SK-N-SH (cell line): ENCODE data around the gene THPO. TPM values are rescaled to one million over a fixed set of nuclear protein-coding genes. Genes with fewer than 3 reads are reported as not detected.

Source experiments
- CTCF ChIA-PET: fragments of 300-600, 350-600 bp; formaldehyde crosslinking; extraction: SDS; loops from one replicate; lab custom pipeline; 2021; lab: Yijun Ruan, JAX
- POLR2A ChIA-PET: fragments of 350-600 bp; sonication (Branson Sonifier 250); formaldehyde crosslinking; extraction: SDS; loops from one replicate; lab custom pipeline; 2020; ENCODE audit warnings: antibody characterized with exemption, inconsistent platforms; lab: Yijun Ruan, JAX
- DNase-seq: peaks from one replicate; pipeline ENCODE4 v3.0.0; 2012
- H2AFZ ChIP-seq: fragments of 200-600 bp; sonication (generic); 2 replicates; pipeline ENCODE4 v1.8.1; 2016; ENCODE audit warnings: antibody characterized with exemption, mild to moderate bottlenecking, low read depth
- H3F3A ChIP-seq: fragments of 200-600 bp; sonication (generic); replicated peaks from 2 replicates; pipeline ENCODE3; 2016; ENCODE audit warnings: antibody characterized with exemption, mild to moderate bottlenecking; ENCODE audit not compliant: insufficient read depth
- H3K27ac ChIP-seq, 2 experiments: fragments of 200-500 bp in 1 of 2; fragments of 200-600 bp in 1 of 2; sonication (Bioruptor generic) in 1 of 2; sonication (generic), shearing (Covaris generic) in 1 of 2; 2 replicates each; pipeline versions ENCODE4 v1.5.1 to v1.6.1; 2014 to 2016; ENCODE audit warnings: low read depth in 2 of 2, inconsistent platforms in 1 of 2, low read length in 1 of 2, mild to moderate bottlenecking in 1 of 2, mixed read lengths in 1 of 2
- H3K27me3 ChIP-seq: fragments of 200-600 bp; sonication (generic), shearing (Covaris generic); 2 replicates; pipeline ENCODE4 v1.6.1; 2016; ENCODE audit warnings: mixed run types; ENCODE audit not compliant: insufficient read depth
- H3K36me3 ChIP-seq, 2 experiments: fragments of 200-500 bp in 1 of 2; fragments of 200-600 bp in 1 of 2; sonication (Bioruptor generic) in 1 of 2; sonication (generic) in 1 of 2; replicated peaks in 1 of 2; 2 replicates each; pipeline versions ENCODE3 to v1.5.1; 2014 to 2016; ENCODE audit warnings: low read length in 1 of 2, mild to moderate bottlenecking in 1 of 2; ENCODE audit not compliant: insufficient read depth in 2 of 2, control insufficient read depth in 1 of 2
- H3K4me1 ChIP-seq, 2 experiments: fragments of 200-500 bp in 1 of 2; fragments of 200-600 bp in 1 of 2; sonication (Bioruptor generic) in 1 of 2; sonication (generic), shearing (Covaris generic) in 1 of 2; 2 replicates each; pipeline versions ENCODE4 v1.5.1 to v1.6.1; 2014 to 2016; ENCODE audit warnings: low read depth in 1 of 2, low read length in 1 of 2, mixed run types in 1 of 2; ENCODE audit not compliant: insufficient read depth in 2 of 2, control insufficient read depth in 1 of 2
- H3K4me2 ChIP-seq: fragments of 200-600 bp; sonication (generic), shearing (Covaris generic); 2 replicates; pipeline ENCODE4 v1.6.1; 2017; ENCODE audit warnings: mixed run types
- H3K4me3 ChIP-seq, 2 experiments: fragments of 200-500 bp in 1 of 2; fragments of 200-600 bp in 1 of 2; sonication (Bioruptor generic) in 1 of 2; sonication (generic), shearing (Covaris generic) in 1 of 2; 2 replicates each; pipeline versions ENCODE4 v1.5.1 to v1.8.1; 2014 to 2016; ENCODE audit warnings: low read depth in 2 of 2, inconsistent platforms in 1 of 2, low read length in 1 of 2, mild to moderate bottlenecking in 1 of 2, mixed read lengths in 1 of 2, moderate library complexity in 1 of 2
- H3K79me2 ChIP-seq: fragments of 200-600 bp; sonication (generic); 2 replicates; pipeline ENCODE4 v1.8.1; 2017; ENCODE audit warnings: mild to moderate bottlenecking; ENCODE audit not compliant: insufficient read depth
- H3K9ac ChIP-seq: fragments of 200-600 bp; sonication (generic); 2 replicates; pipeline ENCODE4 v1.6.1; 2017; ENCODE audit warnings: mixed run types
- H3K9me2 ChIP-seq: fragments of 200-600 bp; sonication (generic); 2 replicates; pipeline ENCODE4 v1.6.1; 2017; ENCODE audit warnings: mixed run types
- H3K9me3 ChIP-seq: fragments of 200-600 bp; sonication (generic); 2 replicates; pipeline ENCODE4 v1.6.1; 2017; ENCODE audit warnings: mixed run types, mild to moderate bottlenecking, moderate library complexity
- H4K20me1 ChIP-seq: fragments of 200-600 bp; sonication (generic); 2 replicates; pipeline ENCODE4 v1.6.1; 2017; ENCODE audit warnings: mild to moderate bottlenecking, mixed run types; ENCODE audit not compliant: insufficient read depth
- CTCF ChIP-seq: fragments of 200-600 bp; sonication (generic); IDR thresholded peaks from 2 replicates; pipeline ENCODE4 v1.6.1; 2017; ENCODE audit warnings: antibody characterized with exemption, mild to moderate bottlenecking, moderate library complexity
- EP300 ChIP-seq, 2 experiments: IDR thresholded peaks; 2 replicates each; pipeline versions ENCODE4 v1.4.0 to v1.6.1; 2012; ENCODE audit warnings: borderline replicate concordance in 1 of 2, low read depth in 1 of 2, low read length in 1 of 2
- EZH2phosphoT487 ChIP-seq: fragments of 200-600 bp; sonication (generic); IDR thresholded peaks from 2 replicates; pipeline ENCODE4 v1.6.1; 2017; ENCODE audit warnings: low read depth, mixed run types, mild to moderate bottlenecking, antibody characterized with exemption, moderate library complexity, borderline replicate concordance
- FOSL2 ChIP-seq: IDR thresholded peaks from 2 replicates; pipeline ENCODE4 v1.4.0; 2012; ENCODE audit warnings: low read depth, mild to moderate bottlenecking, moderate library complexity, borderline replicate concordance
- FOXM1 ChIP-seq: IDR thresholded peaks from 2 replicates; pipeline ENCODE4 v1.4.0; 2012; ENCODE audit warnings: low read depth, mild to moderate bottlenecking
- GABPA ChIP-seq: IDR thresholded peaks from 2 replicates; pipeline ENCODE4 v1.4.0; 2012; ENCODE audit warnings: low read depth, mild to moderate bottlenecking
- GATA2 ChIP-seq: sonication (generic); formaldehyde crosslinking; IDR thresholded peaks from 2 replicates; pipeline ENCODE4 v1.5.0; 2020; ENCODE audit warnings: mild to moderate bottlenecking, missing genetic modification reagents
- IRF3 ChIP-seq: fragments of 150-350 bp; IDR thresholded peaks from 2 replicates; pipeline ENCODE4 v1.6.1; 2016; ENCODE audit warnings: mild to moderate bottlenecking, low read depth, low read length
- JUND ChIP-seq: IDR thresholded peaks from 2 replicates; pipeline ENCODE4 v1.4.0; 2012
- MAX ChIP-seq: IDR thresholded peaks from 2 replicates; pipeline ENCODE4 v1.4.0; 2012; ENCODE audit warnings: low read depth
- MXI1 ChIP-seq: IDR thresholded peaks from 2 replicates; pipeline ENCODE4 v1.6.1; 2012; ENCODE audit warnings: mild to moderate bottlenecking, low read depth, low read length, improper control_type of control experiment
- NFIC ChIP-seq: IDR thresholded peaks from 2 replicates; pipeline ENCODE4 v1.4.0; 2012; ENCODE audit warnings: borderline replicate concordance
- NRF1 ChIP-seq: IDR thresholded peaks from 2 replicates; pipeline ENCODE4 v1.6.1; 2012; ENCODE audit warnings: low read depth, mild to moderate bottlenecking, low read length
- POLR2AphosphoS5 ChIP-seq: IDR thresholded peaks from 2 replicates; pipeline ENCODE4 v1.6.1; 2012; ENCODE audit warnings: low read depth, low read length
- RCOR1 ChIP-seq: fragments of 150-350 bp; IDR thresholded peaks from 2 replicates; pipeline ENCODE4 v1.6.1; 2017; ENCODE audit warnings: antibody characterized with exemption, low read length
- RFX5 ChIP-seq: IDR thresholded peaks from 2 replicates; pipeline ENCODE4 v1.6.1; 2012; ENCODE audit warnings: mild to moderate bottlenecking, improper control_type of control experiment, low read length
- RXRA ChIP-seq: IDR thresholded peaks from 2 replicates; pipeline ENCODE4 v1.4.0; 2012; ENCODE audit warnings: low read depth, mild to moderate bottlenecking, borderline replicate concordance
- SIN3A ChIP-seq: IDR thresholded peaks from 2 replicates; pipeline ENCODE4 v1.6.1; 2012; ENCODE audit warnings: low read depth, mild to moderate bottlenecking, low read length, moderate library complexity, borderline replicate concordance
- SMC3 ChIP-seq: IDR thresholded peaks from 2 replicates; pipeline ENCODE4 v1.6.1; 2012; ENCODE audit warnings: low read depth, low read length, improper control_type of control experiment
- TAF1 ChIP-seq: IDR thresholded peaks from 2 replicates; pipeline ENCODE4 v1.6.1; 2012; ENCODE audit warnings: low read depth, mild to moderate bottlenecking, low read length, moderate library complexity, borderline replicate concordance
- USF1 ChIP-seq: IDR thresholded peaks from 2 replicates; pipeline ENCODE4 v1.4.0; 2012; ENCODE audit warnings: low read depth, borderline replicate concordance
- USF2 ChIP-seq: fragments of 150-350 bp; IDR thresholded peaks from 2 replicates; pipeline ENCODE4 v1.6.1; 2017; ENCODE audit warnings: antibody characterized with exemption, low read length, low read depth, borderline replicate concordance
- YY1 ChIP-seq: IDR thresholded peaks from 2 replicates; pipeline ENCODE4 v1.4.0; 2012; ENCODE audit warnings: low read depth, mild to moderate bottlenecking
- WGBS: methylation state at CpG from one replicate; pipeline ENCODE4 v1.1.6; 2017; ENCODE audit warnings: low lambda C conversion rate; 5-methylcytosine and 5-hydroxymethylcytosine counted together
- polyA plus RNA-seq, 3 experiments: library from polyadenylated mRNA; depleted of rRNA; stranded (reverse); fragments of >200 nt; gene quantifications; 2 replicates each; pipeline ENCODE4 v1.2.3, GENCODE V29; 2012

The THPO gene
- polyA plus RNA-seq, 1 of the 3 experiments (the other 2 are of a cell fraction) = 0.07 TPM

GRCh38 chr3:184328516-184328915 lies 49.5 kb downstream of the THPO start:
- Histone ChIP-seq H3K27ac (no peak overlapping the region), H3K27me3 (no peaks in the 10 kb centered on the region), H3K9me2 (no peaks in the 10 kb centered on the region), H3K9me3 (no peaks in the 10 kb centered on the region), H3F3A (peaks cover 71% of the 10 kb centered on the region), H3K79me2 (peaks cover 81% of the 10 kb centered on the region), H3K9ac (no peak overlapping the region), H3K4me3 (no peak overlapping the region), H4K20me1 (peaks cover 36% of the 10 kb centered on the region), H2AFZ (no peak overlapping the region), H3K36me3 (peaks cover 85 to 89% of the 10 kb centered on the region in 2 experiments), H3K4me2 (no peak overlapping the region), H3K4me1 (peaks cover 0 to 18% of the 10 kb centered on the region in 2 experiments; a peak in 3 of 4 replicates)
- ChIA-PET CTCF (interaction anchor here (1.2 kb wide), 1 partner anchor 11 kb away, joined by 3 read pairs; no protein-coding TSS in a partner anchor), POLR2A (interaction anchor here (1.0 kb wide), 1 partner anchor 9 kb away, joined by 3 read pairs; no protein-coding TSS in a partner anchor)
- TF ChIP-seq FOSL2 = no peak
- TF ChIP-seq YY1 = no peak
- TF ChIP-seq POLR2AphosphoS5 = no peak
- TF ChIP-seq EP300 (IDR thresholded peaks at IDR 0.05; ENCODE audit: borderline replicate concordance in 1 of 2, low read depth in 1 of 2, low read length in 1 of 2) = no peak
- no peak for TF ChIP-seq NRF1
- TF ChIP-seq RFX5 = no peak
- TF ChIP-seq TAF1 = no peak
- no peak for TF ChIP-seq FOXM1
- no peak for TF ChIP-seq GABPA
- no peak for TF ChIP-seq MXI1
- TF ChIP-seq CTCF = no peak
- no peak for TF ChIP-seq USF2
- TF ChIP-seq MAX = no peak
- TF ChIP-seq NFIC = no peak
- 62% methylated on average over 3 of the region's 3 CpGs for WGBS
- DNase-seq = no peak

GRCh38 chr3:184327171-184327570 lies 50.8 kb downstream of the THPO start:
- Histone ChIP-seq H3K4me2 (no peak overlapping the region), H3K9me2 (no peaks in the 10 kb centered on the region), H3K9me3 (no peaks in the 10 kb centered on the region), H3K36me3 (peaks cover 87 to 95% of the 10 kb centered on the region in 2 experiments), H3K27me3 (no peaks in the 10 kb centered on the region), H3K4me1 (peaks cover 0 to 12% of the 10 kb centered on the region in 2 experiments; a peak in 1 of 4 replicates), H3K4me3 (no peak overlapping the region), H3K9ac (no peak overlapping the region), H2AFZ (no peak overlapping the region), H4K20me1 (peaks cover 43% of the 10 kb centered on the region), H3K27ac (no peak overlapping the region), H3F3A (peaks cover 58% of the 10 kb centered on the region), H3K79me2 (peaks cover 84% of the 10 kb centered on the region)
- WGBS = 97% methylated on average over 21 of the region's 21 CpGs
- ChIA-PET CTCF (interaction anchor here (1.2 kb wide), 1 partner anchor 10 kb away, joined by 3 read pairs; no protein-coding TSS in a partner anchor), POLR2A (interaction anchor here (1.8 kb wide), 1 partner anchor 10 kb away, joined by 5 read pairs; no protein-coding TSS in a partner anchor)
- no peak for DNase-seq
- TF ChIP-seq POLR2AphosphoS5 (no peak), NRF1 (no peak), FOXM1 (no peak), EP300 (IDR thresholded peaks at IDR 0.05; ENCODE audit: borderline replicate concordance in 1 of 2, low read depth in 1 of 2, low read length in 1 of 2) (no peak), USF1 (no peak), JUND (no peak), IRF3 (no peak), SIN3A (no peak), RCOR1 (no peak), GATA2 (CRISPR knock-in tag) (no peak), SMC3 (no peak), EZH2phosphoT487 (no peak), YY1 (no peak), RXRA (no peak)
